ENCODE data around the gene ALOX5. TPM values are rescaled to one million over a fixed set of nuclear protein-coding genes. Genes with fewer than 3 reads are reported as not detected.

The ALOX5 gene
- total and polyA plus RNA-seq, 10 of the 15 experiments (the other 5 are each of a cell fraction or from before 2014, with no cell fraction given), result 0.43 to 102 (median 34.2) TPM

DNA sequence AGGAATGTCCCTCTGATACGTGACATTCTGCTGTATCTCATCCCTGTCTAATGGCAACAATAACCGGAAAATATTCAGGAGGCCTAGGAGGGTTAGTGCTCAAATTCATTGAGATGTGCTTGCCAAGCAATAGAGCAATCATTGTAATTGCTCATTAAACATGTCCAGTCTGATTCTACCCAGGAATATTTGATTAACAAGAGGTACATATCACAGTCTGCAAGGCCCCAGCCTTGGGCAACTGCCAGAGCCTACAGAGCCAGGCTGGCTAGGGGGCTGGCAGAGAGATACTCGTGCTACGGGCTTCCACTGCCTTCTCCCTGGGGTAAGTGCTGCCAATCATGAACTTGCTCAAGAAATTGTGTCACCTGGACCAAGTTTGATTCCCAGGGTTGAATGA lies 99.1 kb downstream of the ALOX5 start:
- CTCF ChIA-PET, result no interaction called here
- 85% methylated on average over 4 of the region's 4 CpGs for WGBS (ENCODE audit: insufficient coverage, insufficient replicate concordance, low lambda C conversion rate, missing lambda C conversion rate)
- Histone ChIP-seq H3K79me2 (ENCODE audit: control insufficient read depth, insufficient read depth, low read length) (peaks cover 8% of the 10 kb centered on the region), H3K4me3 (no peak overlapping the region), H4K20me1 (ENCODE audit: control insufficient read depth, insufficient read depth) (no peaks in the 10 kb centered on the region), H2AFZ (ENCODE audit: control insufficient read depth, low read depth, low read length) (no peak overlapping the region), H3K9ac (ENCODE audit: control insufficient read depth, insufficient read depth, low read length) (no peak overlapping the region), H3K4me1 (ENCODE audit: control insufficient read depth, insufficient read depth, low read length) (peaks cover 9% of the 10 kb centered on the region), H3K36me3 (ENCODE audit: control insufficient read depth in 2 of 2, insufficient read depth in 2 of 2, low read length in 1 of 2) (0 out of 4 replicates have a peak, but pooled peaks cover 0 to 5% of the 10 kb centered on the region in 2 experiments), H3K27ac (ENCODE audit: control insufficient read depth, insufficient read depth) (no peak overlapping the region), H3K4me2 (ENCODE audit: control insufficient read depth, insufficient read depth) (no peak overlapping the region), H3K9me3 (replicated peaks; ENCODE audit: control insufficient read depth, insufficient read depth, low read length) (peaks cover 11% of the 10 kb centered on the region; the same call in 2 of the 3 replicates), H3K27me3 (replicated peaks in 1 of 2; ENCODE audit: control insufficient read depth in 2 of 2, insufficient read depth in 2 of 2, low read length in 1 of 2) (no peaks in the 10 kb centered on the region)
- TF ChIP-seq, protein P1, sequence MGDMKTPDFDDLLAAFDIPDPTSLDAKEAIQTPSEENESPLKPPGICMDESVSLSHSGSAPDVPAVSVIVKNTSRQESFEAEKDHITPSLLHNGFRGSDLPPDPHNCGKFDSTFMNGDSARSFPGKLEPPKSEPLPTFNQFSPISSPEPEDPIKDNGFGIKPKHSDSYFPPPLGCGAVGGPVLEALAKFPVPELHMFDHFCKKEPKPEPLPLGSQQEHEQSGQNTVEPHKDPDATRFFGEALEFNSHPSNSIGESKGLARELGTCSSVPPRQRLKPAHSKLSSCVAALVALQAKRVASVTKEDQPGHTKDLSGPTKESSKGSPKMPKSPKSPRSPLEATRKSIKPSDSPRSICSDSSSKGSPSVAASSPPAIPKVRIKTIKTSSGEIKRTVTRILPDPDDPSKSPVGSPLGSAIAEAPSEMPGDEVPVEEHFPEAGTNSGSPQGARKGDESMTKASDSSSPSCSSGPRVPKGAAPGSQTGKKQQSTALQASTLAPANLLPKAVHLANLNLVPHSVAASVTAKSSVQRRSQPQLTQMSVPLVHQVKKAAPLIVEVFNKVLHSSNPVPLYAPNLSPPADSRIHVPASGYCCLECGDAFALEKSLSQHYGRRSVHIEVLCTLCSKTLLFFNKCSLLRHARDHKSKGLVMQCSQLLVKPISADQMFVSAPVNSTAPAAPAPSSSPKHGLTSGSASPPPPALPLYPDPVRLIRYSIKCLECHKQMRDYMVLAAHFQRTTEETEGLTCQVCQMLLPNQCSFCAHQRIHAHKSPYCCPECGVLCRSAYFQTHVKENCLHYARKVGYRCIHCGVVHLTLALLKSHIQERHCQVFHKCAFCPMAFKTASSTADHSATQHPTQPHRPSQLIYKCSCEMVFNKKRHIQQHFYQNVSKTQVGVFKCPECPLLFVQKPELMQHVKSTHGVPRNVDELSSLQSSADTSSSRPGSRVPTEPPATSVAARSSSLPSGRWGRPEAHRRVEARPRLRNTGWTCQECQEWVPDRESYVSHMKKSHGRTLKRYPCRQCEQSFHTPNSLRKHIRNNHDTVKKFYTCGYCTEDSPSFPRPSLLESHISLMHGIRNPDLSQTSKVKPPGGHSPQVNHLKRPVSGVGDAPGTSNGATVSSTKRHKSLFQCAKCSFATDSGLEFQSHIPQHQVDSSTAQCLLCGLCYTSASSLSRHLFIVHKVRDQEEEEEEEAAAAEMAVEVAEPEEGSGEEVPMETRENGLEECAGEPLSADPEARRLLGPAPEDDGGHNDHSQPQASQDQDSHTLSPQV (IDR thresholded peaks at IDR 0.05), result no peak
- TF ChIP-seq, protein P2, sequence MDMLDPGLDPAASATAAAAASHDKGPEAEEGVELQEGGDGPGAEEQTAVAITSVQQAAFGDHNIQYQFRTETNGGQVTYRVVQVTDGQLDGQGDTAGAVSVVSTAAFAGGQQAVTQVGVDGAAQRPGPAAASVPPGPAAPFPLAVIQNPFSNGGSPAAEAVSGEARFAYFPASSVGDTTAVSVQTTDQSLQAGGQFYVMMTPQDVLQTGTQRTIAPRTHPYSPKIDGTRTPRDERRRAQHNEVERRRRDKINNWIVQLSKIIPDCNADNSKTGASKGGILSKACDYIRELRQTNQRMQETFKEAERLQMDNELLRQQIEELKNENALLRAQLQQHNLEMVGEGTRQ (IDR thresholded peaks at IDR 0.05; ENCODE audit: borderline replicate concordance, low read depth, low read length), result no peak
- TF ChIP-seq ZZZ3 (IDR thresholded peaks at IDR 0.05; ENCODE audit: control insufficient read depth, insufficient read length, low read depth) (no peak), PAX8 (IDR thresholded peaks at IDR 0.05) (no peak), TAF1 (IDR thresholded peaks at IDR 0.05; ENCODE audit: borderline replicate concordance, low read depth, low read length) (no peak), LARP7 (IDR thresholded peaks at IDR 0.05) (no peak), RBBP5 (conservative IDR thresholded peaks at IDR 0.05) (no peak), SREBF2 (IDR thresholded peaks at IDR 0.05; ENCODE audit: low read length) (no peak), POLR2AphosphoS5 (IDR thresholded peaks at IDR 0.05; ENCODE audit: low read length) (no peak), CHD4 (IDR thresholded peaks at IDR 0.05) (no peak), CBX5 (IDR thresholded peaks at IDR 0.05; ENCODE audit: low read depth) (no peak), RAD51 (IDR thresholded peaks at IDR 0.05) (no peak), CHD2 (IDR thresholded peaks at IDR 0.05; ENCODE audit: borderline replicate concordance, low read depth, low read length) (no peak), STAT3 (IDR thresholded peaks at IDR 0.05; ENCODE audit: low read depth, low read length) (no peak)
- TF ChIP-seq, protein P3, sequence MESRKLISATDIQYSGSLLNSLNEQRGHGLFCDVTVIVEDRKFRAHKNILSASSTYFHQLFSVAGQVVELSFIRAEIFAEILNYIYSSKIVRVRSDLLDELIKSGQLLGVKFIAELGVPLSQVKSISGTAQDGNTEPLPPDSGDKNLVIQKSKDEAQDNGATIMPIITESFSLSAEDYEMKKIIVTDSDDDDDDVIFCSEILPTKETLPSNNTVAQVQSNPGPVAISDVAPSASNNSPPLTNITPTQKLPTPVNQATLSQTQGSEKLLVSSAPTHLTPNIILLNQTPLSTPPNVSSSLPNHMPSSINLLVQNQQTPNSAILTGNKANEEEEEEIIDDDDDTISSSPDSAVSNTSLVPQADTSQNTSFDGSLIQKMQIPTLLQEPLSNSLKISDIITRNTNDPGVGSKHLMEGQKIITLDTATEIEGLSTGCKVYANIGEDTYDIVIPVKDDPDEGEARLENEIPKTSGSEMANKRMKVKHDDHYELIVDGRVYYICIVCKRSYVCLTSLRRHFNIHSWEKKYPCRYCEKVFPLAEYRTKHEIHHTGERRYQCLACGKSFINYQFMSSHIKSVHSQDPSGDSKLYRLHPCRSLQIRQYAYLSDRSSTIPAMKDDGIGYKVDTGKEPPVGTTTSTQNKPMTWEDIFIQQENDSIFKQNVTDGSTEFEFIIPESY (IDR thresholded peaks at IDR 0.05), result no peak
- TF ChIP-seq, protein P4, sequence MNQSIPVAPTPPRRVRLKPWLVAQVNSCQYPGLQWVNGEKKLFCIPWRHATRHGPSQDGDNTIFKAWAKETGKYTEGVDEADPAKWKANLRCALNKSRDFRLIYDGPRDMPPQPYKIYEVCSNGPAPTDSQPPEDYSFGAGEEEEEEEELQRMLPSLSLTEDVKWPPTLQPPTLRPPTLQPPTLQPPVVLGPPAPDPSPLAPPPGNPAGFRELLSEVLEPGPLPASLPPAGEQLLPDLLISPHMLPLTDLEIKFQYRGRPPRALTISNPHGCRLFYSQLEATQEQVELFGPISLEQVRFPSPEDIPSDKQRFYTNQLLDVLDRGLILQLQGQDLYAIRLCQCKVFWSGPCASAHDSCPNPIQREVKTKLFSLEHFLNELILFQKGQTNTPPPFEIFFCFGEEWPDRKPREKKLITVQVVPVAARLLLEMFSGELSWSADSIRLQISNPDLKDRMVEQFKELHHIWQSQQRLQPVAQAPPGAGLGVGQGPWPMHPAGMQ (IDR thresholded peaks at IDR 0.05; ENCODE audit: borderline replicate concordance), result no peak
- POLR2A ChIA-PET, result no interaction called here
- SMC1A ChIA-PET (ENCODE audit: uncharacterized antibody, unreplicated experiment), result no interaction called here
- in situ Hi-C loops (cut with MboI) (no loop called here), intact Hi-C loops (cut with micrococcal nuclease; ENCODE audit: unreplicated experiment) (no loop called here)
- FAIRE-seq (no peak), ATAC-seq (no peak), DNase-seq (ENCODE audit: low read depth, low spot score) (no peak)
- RAD21 ChIA-PET (ENCODE audit: unreplicated experiment), result no interaction called here
- no TSS peak for BruUV-seq (replicated peaks)
